Endothelial cell of umbilical vein (primary cell): ENCODE data around the gene LMO1.

Experiments
- JUN ChIP-seq: IDR thresholded peaks from 2 replicates; pipeline ENCODE4 v1.6.1; 2011; ENCODE audit warnings: borderline replicate concordance, low read depth; ENCODE audit not compliant: insufficient read length, insufficient read depth
- POLR2AphosphoS5 ChIP-seq: IDR thresholded peaks from 2 replicates; pipeline ENCODE4 v1.6.1; 2012; ENCODE audit warnings: low read depth, mild to moderate bottlenecking, control low read depth, low read length, moderate library complexity; ENCODE audit not compliant: insufficient read depth

DNA sequence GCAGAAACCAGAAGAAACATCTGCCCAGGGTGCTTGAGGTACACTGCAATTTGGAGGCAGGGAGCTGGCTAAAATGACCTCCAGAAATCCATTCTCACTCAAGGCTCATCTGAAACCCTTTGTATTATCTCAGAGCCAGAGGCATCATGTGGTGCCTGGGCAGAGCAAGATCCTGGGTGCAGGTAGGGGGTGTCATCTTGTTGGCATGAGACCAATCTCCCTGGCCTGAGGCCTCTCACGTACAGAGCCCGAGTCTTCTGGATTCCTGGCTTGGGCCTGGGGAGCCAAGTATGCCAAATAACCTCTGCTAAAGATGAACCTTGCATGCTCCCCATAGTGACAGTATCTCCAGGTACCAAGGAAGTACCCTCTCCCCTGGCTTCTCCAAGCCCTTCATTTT is 2.4 kb downstream of the LMO1 start:
- TF ChIP-seq POLR2AphosphoS5 (no peak), JUN (no peak)
